Measurements from ENCODE around the gene RBM8A. TPM values are rescaled to one million over a fixed set of nuclear protein-coding genes. Genes with fewer than 3 reads are reported as not detected.

Gene RBM8A
- polyA plus RNA-seq, 3 donors from 2014 or later: 175 to 256 (median 194) TPM

GRCh38 chr1:145961109-145961424 lies 33.8 kb upstream of the RBM8A start:
- peaks cover 5 to 12% (median 9%) of the 10 kb centered on the region in 3 donors for H3K27me3 Mint-ChIP-seq (ENCODE audit: low read depth in 3 of 3)
- no peaks in the 10 kb centered on the region for H3K9me3 Mint-ChIP-seq
- peak overlapping the region; percentile 94 to 99 (median 96) for H3K4me3 Mint-ChIP-seq
- H3K4me1 Mint-ChIP-seq: peaks cover 82 to 83% of the 10 kb centered on the region in 2 donors
- H3K36me3 Mint-ChIP-seq: no peaks in the 10 kb centered on the region
- DNase-seq: no peak
- peak overlapping the region; percentile 77 to 93 (median 85) for H3K27ac Mint-ChIP-seq

DNA sequence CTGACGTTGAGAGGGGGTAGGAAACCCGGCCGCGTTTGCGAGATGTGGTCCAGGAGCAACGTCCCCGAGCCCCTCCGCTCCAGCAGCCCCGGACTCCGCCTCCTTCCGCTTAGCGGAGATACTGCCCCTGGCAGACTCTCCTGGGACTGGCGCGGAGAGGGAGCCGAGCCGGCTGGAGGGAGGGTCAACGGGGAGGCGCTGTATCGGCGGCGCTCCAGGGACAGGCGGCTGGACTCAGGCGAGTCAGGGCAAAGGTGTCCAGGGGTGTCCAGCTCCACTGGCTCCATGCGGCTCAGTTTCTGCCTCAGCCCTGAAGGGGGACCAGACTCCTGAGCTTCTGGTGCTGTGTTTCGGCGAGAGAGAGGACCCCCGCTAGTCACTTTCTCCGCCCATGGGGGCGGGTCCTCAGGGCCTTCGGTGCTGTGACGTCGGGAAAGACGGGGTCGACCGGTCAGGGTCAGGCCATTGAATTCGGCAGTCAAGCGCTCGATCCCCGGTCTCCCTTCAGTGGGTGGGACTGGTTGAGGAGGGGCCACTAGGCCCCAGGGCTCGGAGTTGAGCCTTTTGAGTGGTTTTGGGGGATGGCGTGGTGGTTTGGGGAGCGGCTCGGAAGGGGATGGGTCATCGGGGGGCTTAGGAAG lies 33.3 kb upstream of the RBM8A start:
- DNase-seq: peak; percentile 55 to 59 (median 55)
- Mint-ChIP-seq H3K36me3 (no peaks in the 10 kb centered on the region), H3K27ac (peak overlapping the region; percentile 77 to 92 (median 85)), H3K4me3 (peak overlapping the region; percentile 94 to 99 (median 96)), H3K27me3 (ENCODE audit: low read depth in 3 of 3) (peaks cover 5 to 12% (median 9%) of the 10 kb centered on the region in 3 donors), H3K4me1 (peaks cover 85 to 87% of the 10 kb centered on the region in 2 donors), H3K9me3 (no peaks in the 10 kb centered on the region)

DNA sequence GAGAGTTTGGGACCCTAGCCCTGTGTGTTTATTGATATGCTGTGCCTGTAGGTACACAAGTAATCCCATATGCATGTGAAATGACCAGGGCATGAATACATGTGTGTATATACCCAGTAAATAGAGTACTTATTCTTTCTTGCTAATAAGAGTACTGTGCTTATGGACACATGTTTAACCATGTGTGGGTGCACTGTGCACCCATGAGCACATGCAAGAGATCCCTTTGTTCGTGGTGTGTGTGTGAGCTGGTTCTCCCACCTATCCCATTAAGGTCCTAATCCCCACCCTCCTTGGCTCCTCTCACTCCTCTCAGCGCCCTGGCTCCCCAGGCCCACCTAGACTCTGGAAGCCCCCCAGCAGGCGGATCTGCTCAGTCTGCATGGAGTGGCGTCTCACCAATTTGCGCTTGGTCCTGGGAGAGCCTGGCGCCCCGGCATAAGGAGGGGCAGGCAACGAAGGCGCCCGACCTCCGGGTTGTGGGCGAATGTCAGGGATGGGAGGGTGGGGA lies 32.7 kb upstream of the RBM8A start:
- Mint-ChIP-seq H3K27me3 (ENCODE audit: low read depth in 3 of 3) (peaks cover 5 to 12% (median 9%) of the 10 kb centered on the region in 3 donors), H3K36me3 (no peaks in the 10 kb centered on the region), H3K4me3 (peak overlapping the region; percentile 76 to 99 (median 96)), H3K9me3 (no peaks in the 10 kb centered on the region), H3K27ac (peak overlapping the region; percentile 36 to 94 (median 76)), H3K4me1 (peaks cover 85 to 88% of the 10 kb centered on the region in 2 donors)
- DNase-seq: no peak

- H3K9me3 Mint-ChIP-seq: no peaks in the 10 kb centered on the region
- H3K4me3 Mint-ChIP-seq: peak overlapping the region; percentile 69 to 99 (median 95)
- peak overlapping the region; percentile 74 to 94 (median 82) for H3K27ac Mint-ChIP-seq
- H3K4me1 Mint-ChIP-seq: peaks cover 85 to 88% of the 10 kb centered on the region in 2 donors
- H3K36me3 Mint-ChIP-seq: no peaks in the 10 kb centered on the region
- H3K27me3 Mint-ChIP-seq (ENCODE audit: low read depth in 3 of 3): peaks cover 5 to 9% (median 9%) of the 10 kb centered on the region in 3 donors
- no peak for DNase-seq
Observed at GRCh38 chr1:145959333-145959732, 32.0 kb upstream of the RBM8A start.

DNA sequence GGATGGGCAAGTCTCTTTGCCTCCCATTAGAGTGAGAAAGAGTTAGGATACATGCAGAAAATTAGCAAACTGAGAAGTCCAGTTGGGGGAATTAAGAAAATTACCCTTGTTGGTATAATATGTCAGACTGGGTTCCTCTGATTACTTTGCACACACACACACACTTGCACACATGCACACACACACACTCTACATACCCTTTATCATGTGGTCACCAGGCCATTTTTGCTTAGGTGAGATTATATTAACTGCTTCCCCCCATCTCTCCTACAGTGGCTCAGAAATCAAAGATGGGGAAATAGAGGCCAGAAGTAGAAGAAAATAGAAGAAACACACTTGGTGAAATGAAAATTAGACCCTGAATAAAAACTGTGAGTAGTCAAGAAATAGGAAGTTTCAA lies 31.4 kb upstream of the RBM8A start:
- DNase-seq: no peak
- Mint-ChIP-seq H3K4me1 (peaks cover 85 to 88% of the 10 kb centered on the region in 2 donors), H3K36me3 (no peaks in the 10 kb centered on the region), H3K9me3 (no peaks in the 10 kb centered on the region), H3K4me3 (peak overlapping the region in 4 of 5 donors; percentile 84 to 99 (median 92)), H3K27me3 (ENCODE audit: low read depth in 3 of 3) (peaks cover 5 to 8% (median 6%) of the 10 kb centered on the region in 3 donors), H3K27ac (peak overlapping the region; percentile 81 to 94 (median 91))

DNA sequence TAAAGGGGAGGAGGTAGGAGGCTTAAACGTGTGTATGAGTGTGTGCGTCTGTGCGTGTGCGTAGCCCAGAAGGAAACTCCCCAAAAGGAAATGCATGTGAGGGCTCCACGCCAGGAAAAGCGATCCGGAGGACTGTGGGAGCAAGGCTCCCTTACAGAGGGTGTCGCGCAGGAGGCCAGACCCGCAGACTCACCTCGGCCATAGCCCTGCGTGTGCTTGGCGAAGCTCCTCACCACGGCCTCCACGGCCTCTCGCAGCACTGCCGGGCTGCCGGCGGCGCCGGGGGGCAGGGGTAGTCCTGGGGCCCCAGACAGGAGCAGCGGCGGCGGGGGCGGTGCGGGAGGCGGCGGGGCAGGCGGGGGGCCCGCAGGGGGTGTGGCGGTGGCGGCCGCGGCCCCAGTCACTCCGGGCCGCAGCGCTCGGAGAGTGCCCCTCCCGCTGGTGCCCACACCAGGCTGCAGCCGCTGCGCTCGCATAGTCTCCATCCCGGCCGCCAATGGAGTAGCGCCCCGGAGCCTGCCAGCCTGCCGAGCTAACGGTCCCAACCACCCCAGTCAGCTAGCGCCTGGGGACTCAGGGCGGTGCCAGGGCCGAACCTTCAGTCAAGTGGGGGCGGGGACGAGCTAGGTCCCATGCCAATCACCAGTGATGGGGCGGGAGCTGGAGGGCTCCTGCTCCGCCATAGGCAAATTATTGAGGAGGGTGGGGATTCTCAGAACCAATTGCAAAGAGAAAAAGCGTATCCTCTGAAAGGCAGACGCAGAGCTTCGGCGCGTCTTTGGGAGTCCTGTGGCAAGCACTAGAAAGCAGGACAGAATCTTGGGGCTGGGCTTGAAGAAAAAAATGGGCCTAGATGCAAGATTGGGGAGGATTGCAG lies 30.4 kb upstream of the RBM8A start, which contains the start of gene LIX1L:
TSS of gene LIX1L (minus strand) at position 575 of the 877 bp plus-strand sequence. CDS start at position 485, 90 bp downstream.
- H3K27ac Mint-ChIP-seq: peak within 1 kb of the TSS; percentile 91 to 96 (median 94)
- peaks cover 81 to 82% of the 10 kb centered on the region in 2 donors for H3K4me1 Mint-ChIP-seq
- DNase-seq: peak; percentile 92 to 94 (median 93)
- no peaks in the 10 kb centered on the region for H3K9me3 Mint-ChIP-seq
- peak within 1 kb of the TSS; percentile 88 to 99 (median 98) for H3K4me3 Mint-ChIP-seq
- no peaks in the 10 kb centered on the region for H3K36me3 Mint-ChIP-seq
- H3K27me3 Mint-ChIP-seq (ENCODE audit: low read depth in 3 of 3): peaks cover 4 to 8% (median 6%) of the 10 kb centered on the region in 3 donors

GRCh38 chr1:145956781-145957442 lies 29.6 kb upstream of the RBM8A start:
- Mint-ChIP-seq H3K36me3 (no peaks in the 10 kb centered on the region), H3K9me3 (no peaks in the 10 kb centered on the region), H3K4me3 (peak overlapping the region; percentile 88 to 98 (median 95)), H3K4me1 (peaks cover 78 to 80% of the 10 kb centered on the region in 2 donors), H3K27me3 (ENCODE audit: low read depth in 3 of 3) (peaks cover 2 to 7% (median 5%) of the 10 kb centered on the region in 3 donors), H3K27ac (peak overlapping the region; percentile 86 to 96 (median 94))
- peak in 1 of 3 donors; percentile 19 for DNase-seq

GRCh38 chr1:145956361-145956760 lies 29.1 kb upstream of the RBM8A start:
- peaks cover 2 to 5% (median 5%) of the 10 kb centered on the region in 3 donors for H3K27me3 Mint-ChIP-seq (ENCODE audit: low read depth in 3 of 3)
- DNase-seq: no peak
- H3K27ac Mint-ChIP-seq: peak overlapping the region; percentile 86 to 96 (median 94)
- H3K4me1 Mint-ChIP-seq: peaks cover 78 to 80% of the 10 kb centered on the region in 2 donors
- no peaks in the 10 kb centered on the region for H3K36me3 Mint-ChIP-seq
- peak overlapping the region; percentile 88 to 98 (median 95) for H3K4me3 Mint-ChIP-seq
- no peaks in the 10 kb centered on the region for H3K9me3 Mint-ChIP-seq

GRCh38 chr1:145955436-145955835 lies 28.2 kb upstream of the RBM8A start:
- Mint-ChIP-seq H3K27me3 (ENCODE audit: low read depth in 3 of 3) (peaks cover 0 to 5% (median 2%) of the 10 kb centered on the region in 3 donors), H3K4me3 (peak overlapping the region in 3 of 5 donors; percentile 9 to 22 (median 13)), H3K36me3 (no peaks in the 10 kb centered on the region), H3K4me1 (peaks cover 81 to 87% of the 10 kb centered on the region in 2 donors), H3K9me3 (no peaks in the 10 kb centered on the region), H3K27ac (peak overlapping the region; percentile 1 to 94 (median 33))
- DNase-seq: no peak

DNA sequence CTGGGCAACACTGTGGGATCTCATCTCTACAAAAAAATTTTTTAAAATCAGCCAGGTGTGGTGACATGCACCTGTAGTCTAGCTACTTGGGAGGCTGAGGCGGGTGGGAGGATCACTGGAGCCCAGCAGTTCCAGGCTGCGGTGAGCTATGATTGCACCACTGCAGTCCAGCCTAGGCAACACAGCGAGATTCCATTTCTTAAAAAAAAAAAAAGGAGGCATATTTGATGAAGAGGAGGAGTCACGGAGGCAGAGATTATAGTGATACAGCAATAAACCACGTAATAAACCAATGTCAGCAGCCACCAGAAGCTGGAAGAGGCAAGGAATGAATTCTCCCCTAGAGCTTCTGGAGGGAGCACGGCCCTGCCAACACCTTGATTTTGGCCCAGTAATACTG lies 26.6 kb upstream of the RBM8A start:
- Mint-ChIP-seq H3K9me3 (no peaks in the 10 kb centered on the region), H3K27me3 (ENCODE audit: low read depth in 3 of 3) (peaks cover 0 to 4% (median 0%) of the 10 kb centered on the region in 3 donors), H3K36me3 (peaks cover 0 to 3% (median 0%) of the 10 kb centered on the region in 3 donors), H3K4me3 (peak overlapping the region in 1 of 5 donors; percentile 33), H3K4me1 (peaks cover 79 to 87% of the 10 kb centered on the region in 2 donors), H3K27ac (peak overlapping the region in 1 of 6 donors; percentile 25)
- no peak for DNase-seq

DNA sequence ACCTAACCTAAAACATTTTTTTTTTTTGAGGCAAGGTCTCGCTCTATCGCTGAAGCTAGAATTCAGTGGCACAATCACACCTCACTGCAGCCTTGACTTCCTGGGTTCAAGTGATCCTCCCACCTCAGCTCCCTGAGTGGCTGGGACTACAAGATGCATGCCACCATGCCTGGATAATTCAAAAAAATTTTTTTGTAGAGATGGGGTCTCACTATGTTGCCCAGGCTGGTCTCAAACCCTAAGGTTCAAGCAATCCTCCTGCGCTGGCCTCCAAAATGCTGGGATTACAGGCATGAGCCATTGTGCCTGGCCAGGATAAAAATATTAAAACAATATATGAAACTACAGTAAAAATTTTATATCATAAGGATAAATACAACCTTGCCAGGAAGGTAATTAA lies 25.6 kb upstream of the RBM8A start:
- Mint-ChIP-seq H3K27ac (no peak overlapping the region), H3K4me3 (no peak overlapping the region), H3K27me3 (ENCODE audit: low read depth in 3 of 3) (peaks cover 0 to 4% (median 0%) of the 10 kb centered on the region in 3 donors), H3K4me1 (peaks cover 69 to 79% of the 10 kb centered on the region in 2 donors), H3K36me3 (peaks cover 0 to 3% (median 0%) of the 10 kb centered on the region in 3 donors), H3K9me3 (no peaks in the 10 kb centered on the region)
- DNase-seq: no peak

- H3K4me3 Mint-ChIP-seq: no peak overlapping the region
- no peaks in the 10 kb centered on the region for H3K9me3 Mint-ChIP-seq
- H3K36me3 Mint-ChIP-seq: peaks cover 0 to 6% (median 0%) of the 10 kb centered on the region in 3 donors
- DNase-seq: no peak
- H3K27ac Mint-ChIP-seq: peak overlapping the region in 2 of 6 donors; percentile 21 to 58
- no peaks in the 10 kb centered on the region for H3K27me3 Mint-ChIP-seq (ENCODE audit: low read depth in 3 of 3)
- H3K4me1 Mint-ChIP-seq: peaks cover 59 to 69% of the 10 kb centered on the region in 2 donors
Observed at GRCh38 chr1:145951526-145951925, 24.2 kb upstream of the RBM8A start.

DNA sequence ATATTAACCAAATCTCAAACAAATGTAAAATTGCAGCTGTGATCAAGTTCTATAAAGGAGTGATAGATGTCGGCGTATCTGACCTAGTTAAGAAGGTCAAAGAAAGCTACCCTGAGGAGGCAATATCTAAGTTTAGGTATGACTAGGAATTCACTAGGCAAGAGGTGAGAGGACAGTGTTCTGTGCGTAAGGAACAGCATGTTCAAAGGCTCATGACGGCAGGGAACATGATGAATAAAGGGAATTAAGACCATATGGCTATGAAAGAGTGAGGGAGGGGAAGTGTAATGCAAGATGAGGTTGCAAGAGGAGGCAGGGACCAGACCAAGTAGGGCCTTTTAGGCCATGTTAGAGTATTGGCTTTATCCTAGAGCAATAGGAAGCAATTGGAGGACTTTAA lies 21.9 kb upstream of the RBM8A start:
- no peak for DNase-seq
- Mint-ChIP-seq H3K36me3 (peaks cover 3 to 6% (median 6%) of the 10 kb centered on the region in 3 donors), H3K4me1 (peaks cover 36 to 46% of the 10 kb centered on the region in 2 donors), H3K4me3 (peak overlapping the region in 1 of 5 donors; percentile 27), H3K27ac (peak overlapping the region in 3 of 6 donors; percentile 29 to 87 (median 84)), H3K9me3 (no peaks in the 10 kb centered on the region), H3K27me3 (ENCODE audit: low read depth in 3 of 3) (no peaks in the 10 kb centered on the region)

All from immature natural killer cell (primary cell).